ENCODE data around the gene NFATC1.

GRCh38 chr18:79451237-79452125 lies 55.8 kb downstream of the NFATC1 start:
- TF ChIP-seq CTCF (IDR thresholded peaks at IDR 0.05 in 4 of 5, conservative IDR thresholded peaks at IDR 0.05 in 1 of 5) (no peak), POLR2A (IDR thresholded peaks at IDR 0.05) (no peak)
